Measurements from ENCODE around the gene GALNTL6.

Gene GALNTL6

GRCh38 chr4:172989984-172990820 lies 1177.0 kb downstream of the GALNTL6 start:
- DNase-seq (ENCODE audit: low read depth) = no peak

GRCh38 chr4:172992648-172993378 lies 1179.6 kb downstream of the GALNTL6 start:
- no peak for DNase-seq (ENCODE audit: low read depth)

- DNase-seq (ENCODE audit: low read depth) = no peak
Observed at GRCh38 chr4:172995161-172995560, 1182.0 kb downstream of the GALNTL6 start.

- no peak for DNase-seq (ENCODE audit: low read depth)
Observed at GRCh38 chr4:172995704-172996103, 1182.5 kb downstream of the GALNTL6 start.

GRCh38 chr4:172996571-172997216 lies 1183.5 kb downstream of the GALNTL6 start:
- no peak for DNase-seq (ENCODE audit: low read depth)

- DNase-seq (ENCODE audit: low read depth) = no peak
Observed at GRCh38 chr4:172997217-172997609, 1184.0 kb downstream of the GALNTL6 start.

- DNase-seq (ENCODE audit: low read depth) = no peak
Observed at GRCh38 chr4:172997856-172998255, 1184.7 kb downstream of the GALNTL6 start.

- no peak for DNase-seq (ENCODE audit: low read depth)
Observed at GRCh38 chr4:172998527-172999469, 1185.6 kb downstream of the GALNTL6 start.

GRCh38 chr4:173001571-173001970 lies 1188.4 kb downstream of the GALNTL6 start:
- DNase-seq (ENCODE audit: low read depth) = no peak

GRCh38 chr4:173002830-173003561 lies 1189.8 kb downstream of the GALNTL6 start:
- no peak for DNase-seq (ENCODE audit: low read depth)

- DNase-seq (ENCODE audit: low read depth) = no peak
Observed at GRCh38 chr4:173005912-173006633, 1192.9 kb downstream of the GALNTL6 start.

GRCh38 chr4:173008436-173008835 lies 1195.2 kb downstream of the GALNTL6 start:
- DNase-seq (ENCODE audit: low read depth) = no peak

GRCh38 chr4:173009129-173009823 lies 1196.1 kb downstream of the GALNTL6 start:
- no peak for DNase-seq (ENCODE audit: low read depth)

GRCh38 chr4:173012608-173013007 lies 1199.4 kb downstream of the GALNTL6 start:
- DNase-seq (ENCODE audit: low read depth) = no peak

GRCh38 chr4:173013232-173013930 lies 1200.2 kb downstream of the GALNTL6 start:
- peak; percentile 26 for DNase-seq (ENCODE audit: low read depth)

GRCh38 chr4:173014113-173014558 lies 1200.9 kb downstream of the GALNTL6 start:
- no peak for DNase-seq (ENCODE audit: low read depth)

- DNase-seq (ENCODE audit: low read depth) = no peak
Observed at GRCh38 chr4:173014836-173015235, 1201.6 kb downstream of the GALNTL6 start.

- DNase-seq (ENCODE audit: low read depth) = no peak
Observed at GRCh38 chr4:173017802-173018201, 1204.6 kb downstream of the GALNTL6 start.

- DNase-seq (ENCODE audit: low read depth) = no peak
Observed at GRCh38 chr4:173018446-173018845, 1205.2 kb downstream of the GALNTL6 start.
